ENCODE results near the gene GPR39.

GPR39 gene

DNA sequence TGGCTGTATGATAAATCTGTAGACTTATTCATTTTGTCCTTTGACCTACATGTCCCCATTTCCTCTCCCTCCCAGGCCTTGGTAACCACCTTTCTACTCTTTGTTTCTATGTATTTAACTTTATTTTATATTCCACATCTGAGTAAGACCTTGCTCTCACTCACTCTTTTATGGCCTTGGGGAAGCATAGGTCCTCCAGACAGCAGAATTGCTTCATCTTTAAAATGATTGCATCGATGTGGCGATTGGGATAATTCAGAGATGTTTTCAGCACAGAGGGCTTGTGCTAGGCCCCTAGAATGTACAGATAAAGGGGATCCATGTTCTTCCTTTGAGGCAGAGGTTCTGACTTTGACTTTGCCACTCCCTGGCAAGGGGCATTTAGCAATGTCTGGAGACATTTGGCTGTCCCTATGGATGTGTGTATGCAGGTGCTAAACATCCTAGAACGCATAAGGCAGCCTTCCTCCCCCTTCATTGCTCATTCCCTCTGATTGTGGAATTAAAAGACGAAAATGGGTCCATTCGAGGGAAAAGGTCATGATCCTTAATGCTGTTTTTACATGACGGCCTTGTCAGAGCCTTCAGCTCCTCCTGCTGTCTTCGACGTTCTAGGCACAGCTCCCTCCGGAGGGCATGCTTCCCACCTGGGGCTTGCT lies 1.2 kb upstream of the GPR39 start:
- DNase-seq = no peak

DNA sequence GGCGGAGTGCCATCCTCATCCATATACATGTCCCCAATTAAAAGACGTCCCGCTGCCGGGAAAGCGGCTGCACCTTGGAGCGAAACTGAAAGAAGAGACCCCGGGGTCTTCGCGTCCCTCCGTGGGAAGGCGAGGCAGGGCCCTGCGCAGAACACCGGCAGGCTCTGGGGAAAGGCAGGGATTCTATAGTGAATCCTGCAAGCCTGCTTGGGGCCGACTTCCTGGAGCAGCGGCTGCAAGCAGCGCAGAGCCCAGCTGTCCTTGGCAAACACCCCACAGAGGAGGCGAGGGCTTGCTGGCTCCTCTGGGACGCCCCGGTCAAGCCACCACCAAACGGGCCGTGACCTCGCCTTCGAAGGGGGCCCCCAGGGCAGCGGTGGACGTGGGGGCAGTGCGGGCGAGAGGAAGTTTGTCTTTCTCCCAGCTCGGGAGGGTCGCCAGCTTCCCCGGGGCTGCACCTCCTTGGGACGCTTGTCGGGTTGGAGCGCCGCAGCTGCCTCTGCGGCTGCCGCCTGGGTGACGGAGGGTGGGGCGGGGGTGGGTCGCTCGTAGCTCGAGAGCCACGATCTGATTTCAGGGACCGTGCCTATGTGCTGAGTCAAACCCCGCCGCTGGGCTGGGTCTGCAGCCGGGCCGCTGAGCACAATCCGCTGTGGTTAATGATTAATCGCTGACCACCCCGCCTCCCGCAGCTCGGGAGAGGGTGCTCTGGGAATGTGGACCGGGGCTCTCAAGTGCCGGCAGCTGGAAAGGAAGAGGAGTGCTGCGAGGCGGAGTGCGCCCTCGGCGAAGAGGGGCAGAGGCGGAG lies 486 bp upstream of the GPR39 start:
- no peak for DNase-seq

DNA sequence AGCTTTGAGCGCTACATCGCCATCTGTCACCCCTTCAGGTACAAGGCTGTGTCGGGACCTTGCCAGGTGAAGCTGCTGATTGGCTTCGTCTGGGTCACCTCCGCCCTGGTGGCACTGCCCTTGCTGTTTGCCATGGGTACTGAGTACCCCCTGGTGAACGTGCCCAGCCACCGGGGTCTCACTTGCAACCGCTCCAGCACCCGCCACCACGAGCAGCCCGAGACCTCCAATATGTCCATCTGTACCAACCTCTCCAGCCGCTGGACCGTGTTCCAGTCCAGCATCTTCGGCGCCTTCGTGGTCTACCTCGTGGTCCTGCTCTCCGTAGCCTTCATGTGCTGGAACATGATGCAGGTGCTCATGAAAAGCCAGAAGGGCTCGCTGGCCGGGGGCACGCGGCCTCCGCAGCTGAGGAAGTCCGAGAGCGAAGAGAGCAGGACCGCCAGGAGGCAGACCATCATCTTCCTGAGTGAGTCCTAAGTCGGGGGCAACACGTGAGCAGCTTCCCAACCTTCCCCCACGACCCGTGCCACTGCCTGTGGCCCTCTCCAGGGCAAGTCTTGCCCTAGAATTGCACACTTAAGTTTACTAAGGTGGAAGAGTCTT lies 928 bp downstream of the GPR39 start:
- no peak for DNase-seq

DNA sequence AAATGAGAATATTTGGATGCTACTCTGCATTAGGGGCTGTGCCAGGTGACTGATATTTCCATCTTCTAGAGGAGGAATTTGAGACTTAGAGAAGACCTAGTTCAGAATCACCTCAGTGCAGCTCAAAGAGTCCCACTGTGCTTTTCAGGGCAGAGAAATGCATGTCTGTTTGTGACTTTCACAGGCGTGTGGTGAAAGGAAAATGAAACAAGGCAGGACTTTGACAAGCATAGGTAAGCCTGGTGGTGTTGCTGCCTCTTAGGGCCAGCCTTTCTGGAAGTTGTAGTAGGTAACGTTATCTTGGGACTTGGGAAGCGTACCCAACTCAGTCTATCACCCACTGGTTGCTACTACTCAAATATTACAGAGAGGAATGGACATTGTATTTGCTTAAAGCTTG lies 2.6 kb downstream of the GPR39 start:
- no peak for DNase-seq

DNA sequence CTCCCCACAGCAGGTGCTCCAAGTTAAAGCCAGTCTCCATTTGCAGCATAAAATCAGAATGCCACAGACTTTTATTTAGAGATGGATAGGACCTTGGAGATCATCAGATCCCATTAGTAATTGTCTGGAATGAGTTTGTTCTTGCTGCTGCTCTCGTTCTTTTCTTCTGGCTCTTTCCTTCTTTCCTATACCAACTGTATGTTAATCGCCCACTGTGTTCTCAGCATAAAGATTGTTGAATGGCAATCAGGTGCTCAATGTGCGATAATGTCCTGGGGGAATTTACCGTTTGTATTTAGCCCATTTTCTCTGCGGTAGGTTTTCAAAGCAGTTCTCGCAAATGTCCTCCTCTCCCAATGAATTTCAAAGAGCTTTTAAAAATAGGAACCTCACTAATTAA lies 3.3 kb downstream of the GPR39 start:
- no peak for DNase-seq

DNA sequence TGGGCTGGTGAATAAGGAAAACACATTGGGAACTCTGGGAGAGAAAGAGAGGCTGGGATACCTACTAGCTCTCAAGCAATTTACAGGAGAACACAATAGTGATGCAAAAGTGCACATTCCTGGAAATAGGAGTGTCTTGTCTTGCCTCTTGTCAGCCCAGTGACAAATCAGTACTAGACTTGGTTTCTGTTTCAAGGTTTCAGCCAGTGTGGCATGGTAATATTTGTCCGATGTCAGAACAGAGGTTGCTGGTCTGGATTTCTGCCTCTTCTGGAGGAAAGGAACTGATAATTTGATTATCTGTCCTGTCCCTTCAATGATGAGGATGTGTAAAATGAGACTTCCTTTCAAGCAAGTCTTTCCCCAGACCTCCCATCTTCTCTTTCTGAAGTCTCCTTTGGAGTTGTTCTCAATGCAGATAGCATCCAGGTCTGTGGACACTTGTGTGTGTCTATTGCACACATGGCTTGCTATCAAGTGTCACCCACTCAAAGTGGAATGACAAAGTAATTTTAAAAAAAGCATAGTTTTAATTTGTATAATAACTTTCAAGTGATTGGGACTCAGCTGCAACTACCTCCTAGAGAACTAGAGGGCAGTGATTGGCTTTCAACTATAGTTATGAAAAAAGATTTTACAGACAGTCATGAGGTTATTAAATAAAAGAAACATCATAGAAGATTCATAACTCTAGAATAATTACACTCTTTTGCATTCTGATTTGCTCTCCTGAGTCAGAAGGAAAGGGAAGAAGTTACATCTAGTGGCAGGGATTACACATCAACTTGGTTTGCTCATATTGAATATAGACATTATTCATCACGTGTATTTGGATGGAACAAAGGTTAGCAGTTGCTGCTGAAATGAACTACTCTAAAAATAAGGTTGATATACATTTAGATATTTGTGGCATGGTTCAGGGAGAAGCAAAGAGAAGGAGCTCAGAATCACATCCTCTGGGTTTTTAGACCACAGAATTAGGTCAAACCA lies 4.5 kb downstream of the GPR39 start:
- no peak for DNase-seq

DNA sequence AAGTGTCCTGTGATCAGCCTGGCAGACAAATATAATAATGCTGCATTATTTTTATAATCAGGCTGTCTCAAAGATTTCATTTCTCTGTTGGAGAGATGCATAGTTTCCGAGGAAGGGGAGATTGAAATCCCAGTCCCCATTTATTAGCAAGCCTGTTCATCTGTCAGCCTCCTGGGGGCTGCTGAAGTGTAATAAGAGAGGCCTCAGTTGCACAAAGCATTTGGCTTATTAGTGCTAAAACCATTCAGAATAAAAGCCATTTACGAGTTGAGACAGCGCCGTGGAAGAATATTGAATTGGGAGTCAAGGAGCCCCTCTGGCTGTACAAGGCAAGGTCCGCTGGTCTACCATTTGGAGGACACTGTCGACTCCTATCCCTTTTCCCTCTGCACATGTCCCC lies 6.1 kb downstream of the GPR39 start:
- DNase-seq = no peak

DNA sequence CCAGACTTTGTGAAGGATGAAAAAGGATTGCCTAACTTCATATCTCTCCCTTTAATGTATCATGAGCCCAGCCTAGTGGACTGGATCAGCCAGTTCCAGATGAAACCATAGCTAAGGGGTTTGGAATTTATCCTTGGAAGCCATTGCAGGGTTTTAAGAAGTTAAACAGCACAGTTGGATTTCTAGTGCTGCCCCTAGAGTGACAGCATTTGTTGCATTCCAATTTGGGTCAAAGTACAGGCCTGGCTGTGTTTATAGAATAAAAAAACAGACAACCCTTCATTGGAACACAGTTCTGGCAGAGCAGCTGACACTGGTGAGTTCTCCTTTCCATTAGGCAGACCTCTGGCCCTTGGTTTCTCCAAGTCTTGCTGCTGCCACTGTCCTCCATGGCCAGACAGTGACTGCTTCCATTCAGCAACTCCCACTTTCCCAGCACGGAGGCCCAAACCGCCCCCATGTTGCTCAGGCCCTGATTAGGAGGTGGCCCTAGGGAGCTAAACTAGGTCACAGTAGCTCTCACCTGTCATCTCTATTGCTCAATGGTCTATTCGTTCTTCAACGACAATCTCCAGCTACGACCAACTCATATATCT lies 8.0 kb downstream of the GPR39 start:
- DNase-seq = no peak

DNA sequence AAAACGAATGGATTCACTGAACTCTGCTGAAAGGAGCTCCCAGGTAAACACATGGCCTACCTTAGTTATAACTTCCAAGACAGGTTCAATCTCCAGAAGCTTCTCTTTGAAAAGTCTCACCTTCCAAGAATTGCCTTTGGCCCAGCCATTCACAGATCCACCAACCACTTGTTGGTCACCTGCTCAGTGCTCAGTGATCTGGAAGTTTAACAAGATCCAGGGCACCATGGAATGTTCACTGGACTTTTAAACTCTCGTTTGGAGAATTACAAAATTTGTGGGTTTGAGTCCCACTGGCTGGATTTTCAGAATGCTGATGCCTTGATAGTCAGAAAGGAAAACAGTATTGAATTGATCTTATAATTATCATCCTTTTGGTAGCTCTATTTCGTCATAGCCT lies 9.4 kb downstream of the GPR39 start:
- DNase-seq = no peak

DNA sequence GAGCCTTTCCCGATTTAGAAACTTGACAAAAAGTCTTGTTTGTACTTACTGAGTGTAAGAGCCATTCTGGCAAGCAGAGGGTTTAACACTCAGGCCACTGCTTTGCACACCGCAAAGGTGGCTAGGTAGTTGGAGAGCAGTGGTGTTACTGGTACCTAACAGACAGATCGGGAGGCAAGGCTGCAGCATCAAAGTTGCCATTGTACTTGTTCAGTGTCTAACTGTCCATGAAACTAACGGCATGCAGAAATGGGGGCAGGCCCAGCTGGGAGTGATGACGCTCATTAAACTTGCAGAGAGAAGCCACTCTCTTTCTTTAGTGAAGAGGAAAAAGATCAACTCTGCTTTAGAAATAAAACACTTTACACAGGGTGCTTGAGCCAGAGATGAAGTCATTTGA lies 10.1 kb downstream of the GPR39 start:
- DNase-seq = no peak

DNA sequence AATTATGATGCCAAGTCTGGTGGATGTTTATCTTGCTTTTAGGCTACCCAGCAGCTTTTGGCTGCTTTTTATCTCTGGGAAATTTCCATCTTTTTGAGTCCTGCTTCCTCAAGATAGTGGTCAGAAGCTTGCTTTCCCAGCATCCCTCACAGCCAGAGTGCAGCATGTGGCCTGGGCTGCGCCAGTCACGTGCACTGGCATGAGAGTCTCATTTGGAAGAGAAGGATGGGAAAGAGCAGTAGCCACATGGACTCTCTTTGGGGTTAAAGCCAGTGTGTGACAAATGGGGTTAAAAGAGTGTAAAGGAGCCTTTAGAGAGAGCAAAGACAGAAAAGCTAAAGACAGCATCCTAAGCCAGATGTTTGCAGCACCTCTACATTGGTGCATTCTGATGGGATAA lies 12.7 kb downstream of the GPR39 start:
- DNase-seq = no peak

DNA sequence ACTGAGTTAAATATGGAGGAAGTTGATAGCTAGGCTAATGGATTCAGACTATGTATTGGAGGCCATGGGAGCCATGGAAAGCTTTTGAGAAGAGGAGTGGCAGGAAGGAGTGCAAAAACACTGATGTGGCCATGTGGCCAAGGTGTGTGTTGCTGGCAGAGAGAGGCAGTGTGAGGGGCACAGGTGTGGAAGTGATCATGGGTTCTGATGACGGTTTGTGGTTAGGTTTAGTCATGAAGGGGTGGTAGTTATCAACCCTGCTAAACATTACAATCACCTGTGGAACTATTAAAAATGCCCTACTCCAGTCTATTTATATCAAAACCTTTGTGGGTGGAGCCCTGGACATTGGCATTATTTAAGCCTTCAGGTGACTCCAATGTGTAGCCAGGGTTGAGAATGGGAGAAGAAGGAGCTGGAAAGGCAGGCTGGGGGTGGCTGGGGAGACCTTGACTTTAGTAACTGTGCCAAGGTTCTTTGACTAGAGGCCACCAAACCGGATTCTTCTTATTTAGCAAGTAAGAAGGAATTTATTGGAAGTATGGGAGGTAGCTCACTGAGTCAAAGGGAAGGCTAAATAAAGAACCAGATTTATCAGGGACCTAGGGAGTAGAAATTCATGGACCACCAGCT lies 13.5 kb downstream of the GPR39 start:
- DNase-seq = no peak

DNA sequence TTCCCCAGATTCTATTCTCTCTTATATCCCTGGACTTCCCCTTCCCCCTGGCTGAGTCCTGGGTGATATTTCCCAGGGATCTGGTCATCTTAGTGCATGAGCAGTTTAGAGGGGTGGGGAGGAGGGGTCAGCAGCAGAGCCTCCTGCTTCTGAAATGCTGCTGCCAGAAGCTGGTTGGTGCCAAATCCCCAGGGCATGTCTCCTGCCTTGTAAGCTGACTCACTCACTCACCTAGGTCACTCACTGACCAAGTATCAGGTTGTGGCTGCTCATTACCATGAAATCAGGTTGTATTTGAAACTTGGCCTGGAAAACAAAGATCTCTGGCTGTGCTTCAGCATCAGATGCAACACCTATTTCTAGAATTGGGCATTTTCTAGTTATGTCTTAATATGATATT lies 14.3 kb downstream of the GPR39 start:
- no peak for DNase-seq

DNA sequence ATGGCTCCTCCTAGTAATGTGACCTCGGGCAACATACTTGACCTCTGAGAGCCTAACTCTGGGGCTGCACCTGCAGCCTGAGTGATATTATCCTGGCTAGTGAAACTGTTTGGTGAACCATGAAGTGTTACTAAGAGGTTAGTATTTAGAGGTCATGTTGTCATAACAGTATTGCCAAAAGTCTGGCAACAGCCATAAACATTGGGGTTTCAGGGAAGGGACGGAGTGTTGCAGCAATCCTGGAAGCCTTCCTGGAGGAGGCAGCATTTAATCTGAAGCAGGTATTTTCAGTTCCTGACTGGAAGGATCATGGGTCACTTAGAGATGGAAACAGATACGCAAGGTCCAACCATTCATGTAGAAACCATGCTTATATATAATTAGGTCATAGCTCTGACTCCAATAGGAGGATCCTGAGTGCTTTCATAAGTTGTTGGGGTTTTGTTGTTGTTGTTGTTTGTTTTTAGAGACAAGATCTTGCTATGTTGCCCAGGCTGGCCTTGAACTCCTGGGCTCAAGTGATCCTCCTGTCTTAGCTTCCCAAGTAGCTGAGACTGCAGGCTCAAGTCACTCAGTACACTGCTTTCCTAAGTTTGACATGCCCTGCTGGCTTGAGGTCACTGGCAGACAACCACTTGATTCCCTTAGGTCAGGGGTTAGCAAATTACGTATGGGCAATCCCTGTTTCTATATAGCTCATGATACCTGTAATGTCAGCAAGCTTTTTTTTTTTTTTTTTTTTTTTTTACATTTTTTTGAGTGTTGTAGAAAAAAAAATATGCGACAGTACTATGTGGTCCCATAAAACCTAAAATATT lies 21.5 kb downstream of the GPR39 start:
- DNase-seq = no peak

DNA sequence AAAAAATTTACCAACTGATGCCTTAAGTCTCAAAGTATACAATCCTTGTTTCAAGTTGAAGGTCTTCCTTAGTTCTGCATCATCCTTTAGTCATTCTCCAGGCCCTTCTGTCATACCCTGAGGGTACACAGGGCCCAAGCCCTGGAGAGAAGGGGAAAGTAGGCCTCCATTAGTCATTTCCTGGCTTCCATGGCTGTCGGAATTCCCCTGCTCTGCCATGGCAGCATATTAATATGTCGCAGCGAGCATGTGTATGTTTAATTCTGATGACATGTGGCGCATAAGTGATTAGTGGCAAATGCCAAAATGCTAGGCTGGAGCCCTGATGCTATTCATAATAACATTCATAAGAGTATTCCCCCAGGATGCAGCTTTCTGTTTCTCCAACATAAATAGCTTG lies 22.1 kb downstream of the GPR39 start:
- no peak for DNase-seq

DNA sequence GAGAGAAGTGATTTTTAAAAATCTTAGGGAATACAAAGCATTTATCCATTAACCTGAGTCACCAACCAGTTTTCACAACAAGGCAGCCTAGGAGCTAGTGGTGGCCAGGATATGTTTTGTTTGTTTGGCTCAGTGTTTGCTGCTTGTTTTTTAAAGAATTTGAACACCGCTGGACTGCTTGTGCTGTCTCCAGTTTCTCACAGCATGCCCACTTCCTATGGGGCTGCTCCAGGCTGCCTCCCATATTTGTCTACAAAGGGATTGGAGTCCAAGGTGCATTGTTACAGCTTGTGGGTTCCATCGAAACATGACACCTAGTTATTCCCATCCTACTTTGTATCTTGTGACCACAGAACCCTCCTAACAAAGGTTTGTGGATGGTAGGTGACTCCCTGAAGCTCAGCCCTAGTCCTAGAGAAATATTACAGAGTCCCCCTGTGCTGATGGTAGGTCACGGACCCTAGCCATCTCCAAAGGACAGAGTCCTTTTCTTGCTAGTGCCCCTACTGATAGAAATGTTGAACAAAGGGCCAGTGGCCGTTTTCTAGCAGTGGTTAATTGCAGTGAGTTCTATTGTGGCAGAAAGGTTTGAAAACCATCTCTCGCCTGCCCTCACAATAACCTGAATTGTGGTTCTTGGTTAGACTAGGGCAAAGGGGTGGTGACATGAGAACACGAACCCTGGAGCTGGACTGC lies 23.2 kb downstream of the GPR39 start:
- no peak for DNase-seq

DNA sequence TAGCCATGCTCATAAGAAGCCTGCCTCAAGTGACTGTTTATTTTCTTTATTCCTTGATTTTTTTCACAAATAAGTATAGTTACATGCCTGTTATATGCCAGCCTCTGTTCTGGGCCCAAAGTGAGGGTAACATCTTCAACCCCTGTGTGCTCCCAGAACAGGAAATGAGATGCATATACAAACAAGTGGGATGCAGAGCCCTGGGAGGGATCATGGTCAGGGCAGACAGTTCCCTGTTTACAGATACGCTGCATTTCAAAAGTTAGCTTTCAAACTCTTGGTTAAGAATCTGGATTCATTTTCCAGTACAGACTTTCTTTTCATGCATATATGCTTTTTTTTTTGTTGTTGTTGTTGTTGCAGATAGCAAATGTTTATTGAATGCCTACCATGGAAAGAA lies 24.4 kb downstream of the GPR39 start:
- DNase-seq = no peak

DNA sequence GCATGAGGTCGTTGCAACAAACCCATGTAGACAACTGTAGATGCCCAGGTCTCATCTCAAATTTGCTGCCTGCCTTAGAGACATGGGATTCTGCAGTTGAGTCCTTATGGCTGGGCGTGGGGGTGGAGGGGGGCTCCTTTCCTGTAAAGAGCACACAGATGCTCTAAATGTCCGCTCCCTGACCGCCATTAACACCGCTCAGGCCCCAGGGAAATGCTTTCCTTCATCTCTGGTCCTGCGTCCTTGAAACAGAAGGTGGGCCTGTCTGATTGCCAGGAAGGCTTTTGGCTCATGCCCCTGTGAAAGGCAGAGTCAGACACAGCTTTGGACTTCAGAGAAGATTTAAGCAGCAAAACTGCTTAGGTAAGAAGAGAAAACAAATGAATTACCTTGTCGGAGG lies 25.7 kb downstream of the GPR39 start:
- DNase-seq = no peak

DNA sequence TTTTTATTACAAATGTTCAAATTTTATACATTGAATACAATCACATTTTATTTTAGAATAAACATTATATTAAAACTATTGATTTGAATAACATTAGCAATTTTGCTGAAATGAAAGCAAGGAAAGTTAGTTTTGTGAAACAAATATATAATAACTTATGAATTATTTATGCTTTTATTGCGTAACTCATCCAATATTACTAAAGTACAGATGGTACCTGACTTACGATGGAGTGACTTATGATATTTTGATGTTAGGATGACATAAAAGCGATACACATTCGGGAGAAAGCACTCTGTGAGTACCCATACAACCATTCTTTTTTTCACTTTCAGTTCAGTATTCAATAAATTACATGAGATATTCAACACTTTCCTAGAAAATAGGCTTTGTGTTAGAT lies 26.5 kb downstream of the GPR39 start:
- DNase-seq = no peak

DNA sequence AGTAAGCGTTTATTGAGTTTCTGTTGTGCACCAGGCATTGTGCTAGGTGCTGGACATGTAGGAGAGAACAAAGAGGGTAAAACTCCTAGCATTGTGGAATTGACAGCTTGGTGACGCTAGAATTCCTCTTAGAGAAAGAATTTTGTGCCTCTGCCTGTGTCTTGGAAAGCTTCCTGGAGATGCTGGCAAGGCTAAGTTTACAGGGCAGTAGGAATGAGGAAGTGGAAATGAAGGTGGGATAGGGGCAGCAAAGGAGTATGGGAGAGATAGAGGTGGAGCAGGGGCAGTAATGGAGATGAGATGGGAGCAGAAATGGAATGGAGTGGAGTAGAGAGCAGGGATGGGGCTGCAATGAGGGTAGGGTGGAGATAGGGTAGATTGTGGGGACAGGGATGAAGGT lies 29.8 kb downstream of the GPR39 start:
- DNase-seq = no peak

DNA sequence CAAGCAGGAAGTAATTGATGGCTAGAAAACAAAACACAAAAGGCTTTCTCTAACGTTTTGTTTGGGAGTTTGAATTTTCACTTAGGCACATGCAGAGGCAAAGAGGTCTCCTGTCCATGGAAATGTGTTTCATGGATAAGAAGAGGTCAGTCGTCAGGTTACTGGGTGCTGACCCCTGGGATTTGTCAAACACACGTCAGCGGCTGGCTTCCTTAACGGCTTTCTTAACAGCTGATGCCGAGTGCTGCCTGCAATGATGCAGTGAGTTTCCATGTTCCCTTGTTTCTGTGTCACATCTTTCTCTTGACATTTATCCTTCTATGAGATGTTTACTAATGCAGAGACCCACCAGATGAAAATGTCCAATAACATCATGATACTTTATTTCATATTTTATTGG lies 31.7 kb downstream of the GPR39 start:
- DNase-seq = no peak
